OCI-LY3 (cell line): Measurements from ENCODE around the gene SEBOX.
A peak's percentile ranks its signal among the peaks of the same experiment; 100 is the strongest.

Experiments
- H2AFZ ChIP-seq: fragments of 200-600, 300-600 bp; shearing (Covaris generic); 2 replicates; pipeline ENCODE4 v1.6.0; 2014; ENCODE audit warnings: antibody characterized with exemption, low read depth, low read length
- H3K27ac ChIP-seq: fragments of 200-600, 300-600 bp; sonication (generic); 2 replicates; pipeline ENCODE4 v1.5.1; 2014; ENCODE audit warnings: mild to moderate bottlenecking, low read length, moderate library complexity, mixed read lengths
- H3K27me3 ChIP-seq: fragments of 200-600, 300-600 bp; sonication (generic); 2 replicates; pipeline ENCODE4 v1.6.1; 2014; ENCODE audit warnings: low read depth, low read length, mixed read lengths
- H3K36me3 ChIP-seq: fragments of 200-600, 300-600 bp; sonication (generic); replicated peaks from 2 replicates; pipeline ENCODE3; 2014; ENCODE audit warnings: low read depth, low read length, mixed read lengths
- H3K4me1 ChIP-seq: fragments of 300-600, 200-600 bp; sonication (generic); 2 replicates; pipeline ENCODE4 v1.6.1; 2014; ENCODE audit warnings: low read length, mixed read lengths
- H3K4me2 ChIP-seq: fragments of 200-600, 300-600 bp; sonication (generic); 2 replicates; pipeline ENCODE4 v1.6.1; 2014; ENCODE audit warnings: low read length, mixed read lengths
- H3K4me3 ChIP-seq: fragments of 300-600, 200-600 bp; sonication (generic); 2 replicates; pipeline ENCODE4 v1.5.1; 2014; ENCODE audit warnings: antibody characterized with exemption, mild to moderate bottlenecking, low read length, moderate library complexity
- H3K79me2 ChIP-seq: fragments of 300-600, 200-600 bp; shearing (Covaris generic); 2 replicates; pipeline ENCODE4 v1.6.1; 2014; ENCODE audit warnings: mild to moderate bottlenecking, low read length, mixed read lengths
- H3K9ac ChIP-seq: fragments of 300-600, 200-600 bp; shearing (Covaris generic); 2 replicates; pipeline ENCODE4 v1.6.0; 2014; ENCODE audit warnings: mild to moderate bottlenecking, low read length, moderate library complexity
- H3K9me3 ChIP-seq: fragments of 200-600, 300-600 bp; shearing (Covaris generic); 2 replicates; pipeline ENCODE4 v1.6.1; 2014; ENCODE audit warnings: low read length, mixed read lengths; ENCODE audit not compliant: insufficient read depth
- H4K20me1 ChIP-seq: fragments of 200-600, 300-600 bp; sonication (generic); 2 replicates; pipeline ENCODE4 v1.6.1; 2016; ENCODE audit warnings: low read length, mixed read lengths; ENCODE audit not compliant: insufficient read depth
- CTCF ChIP-seq: fragments of 200-600, 300-600 bp; sonication (generic); IDR thresholded peaks from 2 replicates; pipeline ENCODE4 v1.5.1; 2014; ENCODE audit warnings: antibody characterized with exemption, low read length, low read depth
- EZH2phosphoT487 ChIP-seq: fragments of 200-600 bp; shearing (Covaris generic); IDR thresholded peaks from 2 replicates; pipeline ENCODE4 v1.6.1; 2018; ENCODE audit warnings: antibody characterized with exemption, mixed run types, low read depth

Gene SEBOX

GRCh38 chr17:28404812-28405570 is 40.0 kb upstream of the SEBOX start:
- Histone ChIP-seq H3K4me2 (peak overlapping the region; percentile 61), H3K27ac (no peak overlapping the region)

DNA sequence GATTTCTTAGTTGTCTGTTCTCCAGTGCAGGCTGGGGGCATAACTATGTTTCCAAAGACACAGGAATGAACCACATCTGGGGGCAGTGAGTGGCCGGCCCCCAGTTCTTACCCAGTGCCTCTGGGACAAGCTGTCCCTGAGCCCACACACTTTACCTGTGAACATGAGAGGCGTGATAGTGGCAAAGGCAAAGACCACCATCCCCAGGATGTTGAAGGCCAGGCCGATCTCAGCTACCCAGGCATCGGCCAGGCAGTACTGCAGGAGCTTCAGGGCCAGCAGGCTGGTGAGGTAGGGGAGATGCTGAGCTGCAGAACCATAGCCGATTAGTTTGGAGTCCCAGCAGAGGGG is 39.4 kb upstream of the SEBOX start:
- Histone ChIP-seq H2AFZ (no peak overlapping the region), H3K9ac (no peak overlapping the region), H3K27ac (no peak overlapping the region), H3K36me3 (no peaks in the 10 kb centered on the region), H4K20me1 (no peaks in the 10 kb centered on the region), H3K4me2 (no peak overlapping the region), H3K4me1 (peaks cover 16% of the 10 kb centered on the region), H3K27me3 (no peaks in the 10 kb centered on the region), H3K9me3 (no peaks in the 10 kb centered on the region), H3K4me3 (no peak overlapping the region), H3K79me2 (no peaks in the 10 kb centered on the region)
- TF ChIP-seq CTCF (no peak), EZH2phosphoT487 (no peak)

More at GRCh38 chr17:28404812-28405570, 40.0 kb upstream of the SEBOX start:
- Histone ChIP-seq H4K20me1 (no peaks in the 10 kb centered on the region), H2AFZ (no peak overlapping the region), H3K79me2 (no peaks in the 10 kb centered on the region), H3K4me1 (peaks cover 16% of the 10 kb centered on the region), H3K9ac (peak overlapping the region; percentile 89), H3K9me3 (no peaks in the 10 kb centered on the region), H3K27me3 (no peaks in the 10 kb centered on the region), H3K4me3 (peak overlapping the region; percentile 98), H3K36me3 (no peaks in the 10 kb centered on the region)
- no peak for TF ChIP-seq CTCF
- no peak for TF ChIP-seq EZH2phosphoT487

GRCh38 chr17:28404007-28404406 is 39.0 kb upstream of the SEBOX start:
- H3K36me3 ChIP-seq, result no peaks in the 10 kb centered on the region
- no peaks in the 10 kb centered on the region for H4K20me1 ChIP-seq
- H3K4me2 ChIP-seq, result no peak overlapping the region
- H3K79me2 ChIP-seq, result no peaks in the 10 kb centered on the region
- H3K9ac ChIP-seq, result no peak overlapping the region
- TF ChIP-seq CTCF (no peak), EZH2phosphoT487 (no peak)
- H3K27me3 ChIP-seq, result no peaks in the 10 kb centered on the region
- no peak overlapping the region for H3K27ac ChIP-seq
- no peak overlapping the region for H2AFZ ChIP-seq
- H3K4me3 ChIP-seq, result no peak overlapping the region
- H3K9me3 ChIP-seq, result no peaks in the 10 kb centered on the region
- H3K4me1 ChIP-seq, result peaks cover 16% of the 10 kb centered on the region

DNA sequence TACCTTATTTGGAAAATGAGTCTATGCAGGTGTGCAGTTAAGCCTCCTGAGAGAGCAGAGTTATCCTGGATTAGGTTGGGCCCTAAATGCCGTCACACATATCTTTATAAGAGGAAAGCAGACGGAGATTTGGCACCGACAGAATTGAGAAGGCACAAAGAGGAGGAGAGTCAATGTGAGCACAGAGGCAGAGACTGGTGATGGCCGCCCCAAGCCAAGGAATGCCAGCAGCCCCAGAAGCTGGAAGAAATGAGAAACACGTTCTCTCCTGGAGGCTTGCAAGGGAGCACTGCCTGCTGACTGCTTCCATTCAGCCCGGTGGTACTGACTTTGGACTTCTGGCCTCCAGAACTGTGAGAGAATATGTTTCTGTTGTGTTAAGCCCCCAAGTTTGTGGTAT is 37.8 kb upstream of the SEBOX start:
- Histone ChIP-seq H3K27ac (no peak overlapping the region), H3K9ac (no peak overlapping the region), H2AFZ (no peak overlapping the region)

More for the DNA sequence above, 37.8 kb upstream of the SEBOX start:
- Histone ChIP-seq H3K4me3 (no peak overlapping the region), H4K20me1 (no peaks in the 10 kb centered on the region), H3K36me3 (no peaks in the 10 kb centered on the region), H3K4me1 (peaks cover 21% of the 10 kb centered on the region), H3K9me3 (no peaks in the 10 kb centered on the region), H3K27me3 (no peaks in the 10 kb centered on the region), H3K4me2 (no peak overlapping the region), H3K79me2 (no peaks in the 10 kb centered on the region)
- TF ChIP-seq CTCF (no peak), EZH2phosphoT487 (no peak)
